PFSK-1 (cell line): ENCODE measurements around the gene NXPE4.

Experiments
- FOXP2 ChIP-seq: optimal IDR thresholded peaks from 2 replicates; pipeline ENCODE3; 2011; ENCODE audit warnings: borderline replicate concordance, control low read depth, inconsistent platforms; ENCODE audit not compliant: insufficient read depth; ENCODE audit errors: extremely low read length, extremely low read depth
- POLR2AphosphoS5 ChIP-seq: IDR thresholded peaks from 2 replicates; pipeline ENCODE4 v1.6.1; 2012; ENCODE audit warnings: low read depth, mild to moderate bottlenecking, control low read depth, low read length, moderate library complexity
- SIN3A ChIP-seq: IDR thresholded peaks from 2 replicates; pipeline ENCODE4 v1.6.1; 2012; ENCODE audit warnings: mild to moderate bottlenecking, low read length, moderate library complexity, borderline replicate concordance; ENCODE audit not compliant: insufficient read depth
- TAF1 ChIP-seq: IDR thresholded peaks from 2 replicates; pipeline ENCODE4 v1.6.1; 2012; ENCODE audit warnings: low read length, control low read depth, borderline replicate concordance; ENCODE audit not compliant: insufficient read depth
- TF ChIP-seq, protein P1 (sequence below), 2 experiments: IDR thresholded peaks; 2 replicates each; pipeline versions ENCODE4 v1.6.1 to v1.8.0; 2011 to 2012; ENCODE audit warnings: low read depth in 2 of 2, low read length in 2 of 2, control low read depth in 1 of 2, inconsistent platforms in 1 of 2, mild to moderate bottlenecking in 1 of 2, moderate library complexity in 1 of 2; ENCODE audit not compliant: insufficient read depth in 1 of 2

DNA sequence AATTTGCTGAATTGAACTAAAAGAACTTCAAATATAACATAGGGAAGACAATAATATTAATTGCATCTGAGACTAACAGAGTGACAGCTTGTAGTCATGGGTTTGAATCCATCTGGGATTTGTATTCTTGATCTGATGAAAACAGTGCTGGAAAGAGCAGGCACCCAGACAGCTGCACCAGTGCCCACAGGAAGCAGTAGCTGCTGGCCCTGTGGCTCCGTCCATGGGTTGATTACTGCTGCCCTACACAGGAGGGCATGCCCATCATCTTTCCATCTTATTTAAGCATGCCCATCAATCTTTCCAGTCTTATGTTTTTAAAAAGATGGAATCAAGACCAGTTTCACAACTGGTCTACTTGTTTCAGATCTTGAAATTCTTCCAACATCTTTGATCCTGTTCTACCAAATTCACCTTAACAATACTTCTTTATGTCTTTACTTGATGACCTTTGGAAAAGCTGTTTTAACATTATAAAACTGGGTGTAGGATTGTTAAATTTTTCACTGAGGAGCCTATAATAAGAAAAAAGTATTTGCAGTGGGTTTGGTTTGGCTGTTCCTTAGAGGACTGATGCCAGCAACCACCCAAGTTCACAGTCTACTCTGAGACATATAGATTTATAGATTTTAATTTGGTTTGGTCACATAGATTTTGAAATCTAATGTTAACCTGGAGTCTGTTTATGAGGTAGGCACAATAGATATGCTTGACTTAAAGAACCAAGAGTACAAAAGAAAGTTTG is 761 bp upstream of the NXPE4 start:
- TF ChIP-seq, protein P1, sequence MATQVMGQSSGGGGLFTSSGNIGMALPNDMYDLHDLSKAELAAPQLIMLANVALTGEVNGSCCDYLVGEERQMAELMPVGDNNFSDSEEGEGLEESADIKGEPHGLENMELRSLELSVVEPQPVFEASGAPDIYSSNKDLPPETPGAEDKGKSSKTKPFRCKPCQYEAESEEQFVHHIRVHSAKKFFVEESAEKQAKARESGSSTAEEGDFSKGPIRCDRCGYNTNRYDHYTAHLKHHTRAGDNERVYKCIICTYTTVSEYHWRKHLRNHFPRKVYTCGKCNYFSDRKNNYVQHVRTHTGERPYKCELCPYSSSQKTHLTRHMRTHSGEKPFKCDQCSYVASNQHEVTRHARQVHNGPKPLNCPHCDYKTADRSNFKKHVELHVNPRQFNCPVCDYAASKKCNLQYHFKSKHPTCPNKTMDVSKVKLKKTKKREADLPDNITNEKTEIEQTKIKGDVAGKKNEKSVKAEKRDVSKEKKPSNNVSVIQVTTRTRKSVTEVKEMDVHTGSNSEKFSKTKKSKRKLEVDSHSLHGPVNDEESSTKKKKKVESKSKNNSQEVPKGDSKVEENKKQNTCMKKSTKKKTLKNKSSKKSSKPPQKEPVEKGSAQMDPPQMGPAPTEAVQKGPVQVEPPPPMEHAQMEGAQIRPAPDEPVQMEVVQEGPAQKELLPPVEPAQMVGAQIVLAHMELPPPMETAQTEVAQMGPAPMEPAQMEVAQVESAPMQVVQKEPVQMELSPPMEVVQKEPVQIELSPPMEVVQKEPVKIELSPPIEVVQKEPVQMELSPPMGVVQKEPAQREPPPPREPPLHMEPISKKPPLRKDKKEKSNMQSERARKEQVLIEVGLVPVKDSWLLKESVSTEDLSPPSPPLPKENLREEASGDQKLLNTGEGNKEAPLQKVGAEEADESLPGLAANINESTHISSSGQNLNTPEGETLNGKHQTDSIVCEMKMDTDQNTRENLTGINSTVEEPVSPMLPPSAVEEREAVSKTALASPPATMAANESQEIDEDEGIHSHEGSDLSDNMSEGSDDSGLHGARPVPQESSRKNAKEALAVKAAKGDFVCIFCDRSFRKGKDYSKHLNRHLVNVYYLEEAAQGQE (IDR thresholded peaks at IDR 0.05; ENCODE audit: insufficient read depth in 1 of 2, low read depth in 2 of 2, low read length in 2 of 2): no peak
- TF ChIP-seq TAF1: no peak
- TF ChIP-seq POLR2AphosphoS5: no peak
- TF ChIP-seq SIN3A: no peak
- no peak for TF ChIP-seq FOXP2
